ENCODE results near the gene UBTD1.
"Not testable (repeated sequence)": the region's sequence is repeated elsewhere in the genome, so short reads cannot be mapped to it uniquely, and the experiment has no call there.

UBTD1 gene

DNA sequence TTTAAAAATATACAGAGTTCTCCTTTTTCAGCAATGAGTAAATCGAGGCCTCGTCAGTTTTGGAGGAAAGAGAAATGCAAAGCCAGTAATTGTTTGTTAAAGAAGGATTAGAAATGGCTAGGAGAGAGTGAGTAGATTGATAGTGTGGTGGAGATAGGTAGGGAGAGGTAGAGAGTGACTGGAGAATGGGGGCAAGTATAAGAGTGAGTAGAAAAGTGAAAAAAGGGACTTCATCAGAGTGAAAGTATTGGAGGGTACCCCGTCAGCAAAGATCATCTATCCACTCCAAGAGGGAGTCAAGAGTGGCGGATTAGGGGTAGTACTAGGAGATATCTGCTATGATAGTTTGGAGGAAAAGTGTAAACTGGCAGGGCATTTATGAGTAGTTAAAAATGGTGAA is 64.6 kb downstream of the UBTD1 start:
- no peak for DNase-seq (ENCODE audit: low read depth)

DNA sequence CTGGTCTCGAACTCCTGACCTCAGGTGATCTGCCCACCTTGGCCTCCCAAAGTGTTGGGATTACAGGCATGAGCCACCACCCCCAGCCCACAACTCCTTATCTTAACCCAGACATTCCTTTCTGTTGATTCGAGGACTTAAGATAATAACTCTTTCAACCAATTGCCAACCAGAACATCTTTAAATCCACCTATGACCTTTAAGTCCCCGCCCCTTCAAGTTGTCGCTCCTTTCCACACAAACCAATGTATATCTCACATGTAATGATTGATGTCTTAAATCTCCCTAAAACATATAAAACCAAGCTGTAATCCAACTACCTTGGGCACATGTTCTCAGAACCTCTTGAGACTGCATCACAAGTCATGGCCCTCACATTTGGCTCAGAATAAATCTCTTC is 66.1 kb downstream of the UBTD1 start:
- no peak for DNase-seq (ENCODE audit: low read depth)

DNA sequence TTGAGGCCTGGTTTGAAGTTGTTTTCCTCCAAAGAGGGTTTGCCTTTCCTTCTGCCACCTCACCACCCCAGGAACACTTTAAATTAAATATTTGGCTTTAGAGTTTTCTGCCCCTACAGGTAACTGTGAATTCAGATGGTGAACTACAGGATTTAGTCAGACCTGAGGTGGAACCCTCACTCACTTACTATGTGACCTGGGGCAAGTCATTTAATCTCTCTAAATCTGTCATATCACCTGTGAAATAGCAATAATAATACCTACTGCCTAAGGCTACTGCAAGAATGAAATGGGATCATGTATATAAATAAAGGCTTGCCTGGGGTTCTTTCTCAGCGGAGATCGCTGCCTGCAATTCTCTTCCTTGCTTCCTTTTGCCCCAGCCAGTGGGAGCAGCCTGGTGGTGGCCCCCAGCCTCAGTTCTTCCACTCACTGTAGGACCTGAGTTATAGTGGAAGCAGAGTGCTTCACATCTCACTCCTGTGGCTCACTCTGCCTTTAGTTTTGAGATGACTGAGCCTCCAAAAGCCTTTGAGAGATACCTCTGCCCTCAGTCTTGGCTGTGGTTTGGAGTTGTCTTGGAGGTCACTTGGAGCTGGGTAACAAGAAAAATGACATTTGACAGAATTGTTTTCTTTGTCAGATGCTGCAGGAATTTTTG is 67.7 kb downstream of the UBTD1 start:
- DNase-seq (ENCODE audit: low read depth), result no peak

DNA sequence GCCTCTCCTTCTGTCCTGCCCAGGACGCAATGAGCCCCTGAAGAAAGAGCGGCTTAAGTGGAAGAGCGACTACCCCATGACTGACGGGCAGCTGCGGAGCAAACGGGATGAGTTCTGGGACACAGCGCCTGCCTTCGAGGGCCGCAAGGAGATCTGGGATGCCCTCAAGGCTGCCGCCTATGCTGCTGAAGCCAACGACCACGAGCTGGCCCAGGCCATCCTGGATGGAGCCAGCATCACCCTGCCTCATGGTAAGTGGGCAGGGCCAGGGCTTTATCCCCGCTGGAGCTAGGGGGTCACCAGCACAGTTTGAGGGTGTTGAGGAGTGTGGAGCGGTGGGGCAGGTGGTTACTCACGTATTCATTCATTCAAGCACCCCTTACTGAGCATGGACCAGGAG is 69.2 kb downstream of the UBTD1 start:
- DNase-seq (ENCODE audit: low read depth), result no peak

DNA sequence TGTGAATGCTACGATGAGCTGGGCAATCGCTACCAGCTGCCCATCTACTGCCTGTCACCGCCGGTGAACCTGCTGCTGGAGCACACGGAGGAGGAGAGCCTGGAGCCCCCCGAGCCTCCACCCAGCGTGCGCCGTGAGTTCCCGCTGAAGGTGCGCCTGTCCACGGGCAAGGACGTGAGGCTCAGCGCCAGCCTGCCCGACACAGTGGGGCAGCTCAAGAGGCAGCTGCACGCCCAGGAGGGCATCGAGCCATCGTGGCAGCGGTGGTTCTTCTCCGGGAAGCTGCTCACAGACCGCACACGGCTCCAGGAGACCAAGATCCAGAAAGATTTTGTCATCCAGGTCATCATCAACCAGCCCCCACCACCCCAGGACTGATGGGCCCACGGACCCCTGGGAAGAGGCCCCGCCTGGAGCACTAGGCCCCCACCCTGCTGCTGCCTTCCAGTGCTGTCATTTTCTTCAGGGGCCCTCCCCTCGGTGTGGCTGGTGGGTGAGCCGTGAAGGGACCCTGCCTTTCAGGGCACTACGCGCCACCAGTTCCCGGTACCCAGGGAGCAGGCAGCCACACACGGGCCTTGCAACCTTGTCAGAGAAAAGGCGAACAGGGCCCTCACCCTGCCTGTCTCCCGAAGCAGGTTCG is 71.5 kb downstream of the UBTD1 start:
- no peak for DNase-seq (ENCODE audit: low read depth)

DNA sequence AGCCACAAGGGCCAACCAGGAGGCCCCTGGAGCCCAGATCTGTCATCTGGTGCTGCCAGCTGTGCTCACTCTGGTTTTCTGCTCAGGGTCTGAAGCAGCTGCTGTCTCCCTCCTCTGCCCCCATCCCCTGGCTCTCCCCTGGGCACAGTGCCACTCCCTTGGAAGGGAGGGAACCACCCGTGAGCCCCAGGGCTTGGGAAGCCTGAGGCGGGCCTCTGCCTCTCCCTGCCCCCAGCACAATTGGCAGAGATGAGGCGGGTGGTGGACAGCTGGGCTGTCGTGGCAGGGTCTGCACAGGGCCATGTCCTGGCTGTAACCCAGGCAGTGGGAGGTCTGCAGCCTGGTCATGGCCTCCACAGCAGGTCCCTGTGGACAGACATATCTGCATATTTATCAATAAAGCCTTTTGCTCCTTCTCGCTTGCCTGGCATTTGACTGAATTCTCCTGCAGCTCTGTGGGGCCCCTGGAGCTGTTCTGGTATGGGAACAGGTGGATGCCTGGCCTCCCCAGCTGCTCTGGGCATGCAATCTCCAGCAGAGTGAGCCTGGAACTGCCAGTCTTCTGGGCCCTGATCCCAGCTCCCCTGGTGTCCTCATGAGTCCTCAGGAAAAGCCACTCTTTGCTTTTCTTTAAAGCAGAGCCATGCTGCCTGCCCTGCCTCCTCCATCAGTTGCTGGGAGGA is 72.2 kb downstream of the UBTD1 start:
- DNase-seq (ENCODE audit: low read depth), result no peak

DNA sequence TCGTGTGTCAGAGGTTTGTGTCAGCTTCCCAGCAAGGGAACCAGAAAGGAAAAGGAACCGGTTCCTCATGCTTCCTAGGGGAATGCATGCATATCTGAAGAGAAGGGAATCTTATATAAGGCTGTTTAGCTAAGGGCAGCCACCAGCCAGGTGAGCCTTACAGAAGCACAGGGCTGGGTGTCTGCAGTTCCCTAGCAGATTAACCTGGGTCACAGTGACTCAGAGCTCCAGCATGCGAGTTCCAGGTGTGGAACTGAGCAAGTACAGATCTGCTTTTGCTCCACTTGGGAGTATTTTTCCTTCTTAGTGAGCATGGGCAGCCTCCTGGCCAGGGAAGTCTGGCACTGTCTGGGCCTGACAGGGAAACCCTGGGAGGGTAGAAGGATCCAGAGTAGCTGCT is 72.9 kb downstream of the UBTD1 start:
- DNase-seq (ENCODE audit: low read depth), result no peak

DNA sequence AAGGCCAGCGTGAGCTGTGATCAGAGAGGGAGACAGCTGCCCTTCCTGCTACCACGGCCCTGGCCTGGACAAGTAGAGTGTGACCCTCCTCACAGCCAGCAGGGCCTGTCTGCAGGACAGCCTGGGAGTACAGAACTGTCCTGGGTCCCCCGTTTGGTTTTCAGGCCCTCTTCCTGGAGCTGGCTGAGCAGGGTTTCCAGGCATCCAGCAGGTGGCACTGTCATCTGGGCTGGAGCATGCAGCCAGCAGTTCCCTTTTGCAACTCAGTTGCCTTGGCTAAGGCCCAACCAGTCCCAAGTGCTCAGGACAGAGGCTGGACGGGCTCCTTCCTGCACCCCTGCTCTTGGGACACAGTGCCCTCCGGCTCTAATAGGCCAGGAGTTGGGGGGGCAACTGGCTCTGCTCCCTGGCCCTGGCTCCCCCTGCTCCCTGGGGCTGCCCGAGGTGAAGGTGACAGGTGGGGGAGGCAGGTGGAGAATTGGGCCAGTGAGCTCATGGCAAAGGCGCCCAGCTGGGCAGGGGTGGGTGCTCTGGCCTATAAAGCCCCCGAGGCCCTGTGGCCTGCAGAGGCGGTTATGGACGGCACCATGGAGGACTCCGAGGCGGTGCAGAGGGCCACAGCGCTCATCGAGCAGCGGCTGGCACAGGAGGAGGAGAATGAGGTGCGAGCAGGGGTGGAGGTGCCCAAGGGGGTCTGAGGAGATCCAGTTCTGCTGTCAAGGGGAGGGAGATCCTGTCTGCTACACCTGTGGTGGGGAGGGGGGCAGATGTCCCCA is 73.7 kb downstream of the UBTD1 start, which contains the start of gene ANKRD2:
TSS of gene ANKRD2 (plus strand) at position 566 of the 776 bp plus-strand sequence. CDS start at position 576, 10 bp downstream.
- no peak for DNase-seq (ENCODE audit: low read depth)

DNA sequence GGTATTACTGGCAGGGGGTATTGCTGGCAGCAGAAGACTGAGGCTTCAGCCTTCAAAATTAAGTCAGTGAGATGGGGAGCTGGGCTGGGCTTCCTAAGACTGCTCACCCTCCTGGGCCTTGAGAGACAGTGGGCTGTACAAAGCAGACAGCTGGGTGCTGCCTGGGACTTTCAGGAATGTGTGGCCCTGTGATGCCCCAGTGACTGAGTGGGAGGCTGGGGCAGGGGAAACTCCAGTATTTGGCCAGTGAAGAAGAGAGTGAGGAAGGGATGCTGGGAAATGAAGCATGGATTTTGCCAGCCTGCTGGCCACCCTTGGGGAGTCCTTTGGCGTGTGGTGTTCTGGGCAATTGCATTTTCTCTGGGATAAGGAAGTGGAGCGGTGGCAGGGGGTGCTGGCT is 74.3 kb downstream of the UBTD1 start:
- DNase-seq (ENCODE audit: low read depth), result no peak

DNA sequence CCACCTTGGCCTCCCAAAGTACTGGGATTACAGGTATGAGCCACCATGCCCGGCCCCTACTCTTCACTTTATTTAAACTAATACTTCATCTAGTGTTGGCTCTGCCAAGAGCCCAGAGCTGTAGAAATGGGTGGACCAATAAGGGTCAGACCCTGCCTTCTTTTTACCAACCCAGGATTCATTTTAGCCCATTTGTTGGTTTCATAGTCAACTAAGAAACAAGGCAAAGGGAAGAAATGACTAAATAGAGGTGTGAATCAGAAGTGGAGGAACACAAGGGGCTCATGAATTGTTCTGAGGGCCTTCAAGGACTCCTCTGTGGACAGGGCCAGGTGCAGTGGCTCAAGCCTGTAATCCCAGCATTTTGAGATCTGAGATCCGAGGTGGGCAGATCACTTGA is 74.9 kb downstream of the UBTD1 start:
- DNase-seq (ENCODE audit: low read depth), result no peak

DNA sequence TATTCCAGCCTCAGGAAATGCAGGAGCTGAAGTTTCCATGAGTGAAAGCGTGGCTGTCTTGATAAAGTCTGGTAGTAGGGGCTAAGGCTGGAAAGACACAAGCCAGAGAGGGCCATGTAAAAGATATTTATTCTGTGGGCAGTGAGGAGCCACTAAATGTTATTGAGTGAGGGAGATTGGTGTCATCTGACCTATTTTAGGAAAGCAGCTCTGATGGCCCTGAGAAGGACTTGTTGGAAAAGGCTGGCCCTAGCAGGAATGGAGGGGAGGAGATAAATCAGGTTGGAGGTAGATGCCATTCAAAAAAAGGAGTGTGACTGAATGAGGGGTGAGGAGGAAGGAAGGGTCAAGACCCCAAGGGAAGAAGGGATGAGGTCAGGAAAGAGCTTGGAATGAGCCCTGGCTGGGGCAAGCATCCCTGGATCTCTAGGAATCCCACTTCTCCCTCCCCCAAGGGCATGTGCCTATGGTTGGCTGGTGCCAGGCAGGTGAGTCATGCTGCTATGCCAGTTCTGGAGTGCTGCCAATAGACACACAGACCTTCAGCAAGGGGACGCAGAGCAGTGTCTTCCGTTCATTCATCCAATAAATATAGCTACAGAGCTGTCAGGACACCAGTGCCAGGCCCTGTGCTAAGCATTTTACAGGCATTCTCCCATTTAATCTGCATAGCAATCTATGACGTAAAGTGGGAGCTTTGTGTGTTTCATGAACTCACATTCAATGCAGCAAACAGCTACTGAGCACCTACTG is 75.8 kb downstream of the UBTD1 start:
- peak; percentile 90 for DNase-seq (ENCODE audit: low read depth)

DNA sequence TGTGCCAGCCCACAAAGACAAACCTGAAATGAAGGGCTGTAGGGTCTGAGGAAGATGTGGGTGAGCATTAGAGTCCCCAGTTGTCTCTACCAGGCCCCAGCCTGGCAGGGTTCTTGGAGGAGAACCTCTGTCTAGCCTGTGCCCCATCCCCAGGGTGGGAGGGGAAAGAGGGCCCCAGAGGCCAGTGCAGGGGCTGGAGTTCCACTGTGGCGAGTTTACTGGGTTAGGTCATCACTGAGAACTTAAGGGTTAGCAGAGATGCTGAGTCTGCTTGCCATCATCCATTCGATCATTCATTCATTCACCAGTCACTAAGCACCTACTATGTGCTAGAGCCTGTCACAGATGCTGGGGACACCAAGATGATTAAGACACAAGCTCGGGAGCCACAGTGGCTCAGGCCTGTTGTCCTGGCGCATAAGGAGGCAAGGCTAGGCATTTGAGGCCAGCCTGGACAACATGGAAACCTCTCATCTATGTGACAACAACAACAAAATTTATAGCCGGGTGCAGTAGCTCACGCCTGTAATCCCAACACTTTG is 76.5 kb downstream of the UBTD1 start:
- no peak for DNase-seq (ENCODE audit: low read depth)

DNA sequence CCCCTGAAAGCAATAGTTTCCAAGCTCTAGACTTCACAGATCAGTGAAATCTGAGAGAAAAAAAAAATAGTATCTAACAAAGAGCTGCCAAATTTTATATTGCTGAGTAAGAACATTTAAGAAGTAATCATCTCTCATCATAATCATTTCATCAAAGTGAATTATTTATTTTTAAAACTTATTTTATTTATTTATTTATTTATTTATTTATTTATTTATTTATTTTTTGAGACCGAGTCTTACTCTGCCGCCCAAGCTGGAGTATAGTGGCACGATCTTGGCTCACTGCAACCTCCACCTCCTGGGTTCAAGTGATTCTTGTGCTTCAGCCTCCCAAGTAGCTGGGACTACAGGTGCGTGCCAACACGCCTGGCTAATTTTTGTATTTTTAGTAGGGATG is 77.8 kb downstream of the UBTD1 start:
- DNase-seq (ENCODE audit: low read depth), result not testable (repeated sequence)

DNA sequence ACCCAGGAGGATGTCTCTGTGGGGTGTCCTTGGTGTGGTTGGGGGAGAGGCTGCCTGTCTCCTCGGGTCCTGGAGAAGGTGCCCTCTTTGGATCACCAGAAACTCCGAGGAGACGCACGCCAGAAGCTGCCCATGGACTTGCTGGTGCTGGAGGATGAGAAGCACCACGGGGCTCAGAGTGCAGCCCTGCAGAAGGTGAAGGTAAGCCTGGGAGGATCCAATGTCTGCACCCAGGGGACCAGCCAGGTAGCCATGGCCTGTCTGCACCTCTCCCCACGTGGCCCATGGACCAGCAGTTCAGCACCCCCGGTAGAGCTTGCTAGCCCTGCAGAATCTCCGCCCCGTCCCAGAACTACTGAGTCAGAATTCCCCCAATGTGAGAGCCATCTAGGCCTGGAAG is 79.0 kb downstream of the UBTD1 start:
- no peak for DNase-seq (ENCODE audit: low read depth)

DNA sequence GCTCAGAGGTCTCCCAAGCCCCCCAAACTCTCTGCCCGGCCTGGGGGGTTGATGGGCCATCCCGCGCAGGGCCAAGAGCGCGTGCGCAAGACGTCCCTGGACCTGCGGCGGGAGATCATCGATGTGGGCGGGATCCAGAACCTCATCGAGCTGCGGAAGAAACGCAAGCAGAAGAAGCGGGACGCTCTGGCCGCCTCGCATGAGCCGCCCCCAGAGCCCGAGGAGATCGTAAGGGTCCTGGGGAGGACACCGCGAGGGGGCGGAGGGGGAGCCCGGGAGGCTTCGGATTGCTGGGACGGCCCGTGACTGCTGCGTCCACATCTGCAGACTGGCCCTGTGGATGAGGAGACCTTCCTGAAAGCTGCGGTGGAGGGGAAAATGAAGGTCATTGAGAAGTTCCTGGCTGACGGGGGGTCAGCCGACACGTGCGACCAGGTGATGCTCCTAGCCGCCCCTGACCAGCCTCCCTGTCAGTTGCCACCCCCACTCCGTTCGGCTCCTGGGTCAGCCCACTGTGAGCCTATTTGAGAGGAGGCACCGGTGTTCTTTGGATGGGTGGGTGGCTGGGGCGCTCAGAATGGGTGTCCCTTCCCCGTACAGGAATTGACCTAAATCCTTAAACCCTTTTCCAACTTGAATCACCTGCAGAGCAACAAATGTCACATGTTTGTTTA is 79.6 kb downstream of the UBTD1 start:
- no peak for DNase-seq (ENCODE audit: low read depth)

DNA sequence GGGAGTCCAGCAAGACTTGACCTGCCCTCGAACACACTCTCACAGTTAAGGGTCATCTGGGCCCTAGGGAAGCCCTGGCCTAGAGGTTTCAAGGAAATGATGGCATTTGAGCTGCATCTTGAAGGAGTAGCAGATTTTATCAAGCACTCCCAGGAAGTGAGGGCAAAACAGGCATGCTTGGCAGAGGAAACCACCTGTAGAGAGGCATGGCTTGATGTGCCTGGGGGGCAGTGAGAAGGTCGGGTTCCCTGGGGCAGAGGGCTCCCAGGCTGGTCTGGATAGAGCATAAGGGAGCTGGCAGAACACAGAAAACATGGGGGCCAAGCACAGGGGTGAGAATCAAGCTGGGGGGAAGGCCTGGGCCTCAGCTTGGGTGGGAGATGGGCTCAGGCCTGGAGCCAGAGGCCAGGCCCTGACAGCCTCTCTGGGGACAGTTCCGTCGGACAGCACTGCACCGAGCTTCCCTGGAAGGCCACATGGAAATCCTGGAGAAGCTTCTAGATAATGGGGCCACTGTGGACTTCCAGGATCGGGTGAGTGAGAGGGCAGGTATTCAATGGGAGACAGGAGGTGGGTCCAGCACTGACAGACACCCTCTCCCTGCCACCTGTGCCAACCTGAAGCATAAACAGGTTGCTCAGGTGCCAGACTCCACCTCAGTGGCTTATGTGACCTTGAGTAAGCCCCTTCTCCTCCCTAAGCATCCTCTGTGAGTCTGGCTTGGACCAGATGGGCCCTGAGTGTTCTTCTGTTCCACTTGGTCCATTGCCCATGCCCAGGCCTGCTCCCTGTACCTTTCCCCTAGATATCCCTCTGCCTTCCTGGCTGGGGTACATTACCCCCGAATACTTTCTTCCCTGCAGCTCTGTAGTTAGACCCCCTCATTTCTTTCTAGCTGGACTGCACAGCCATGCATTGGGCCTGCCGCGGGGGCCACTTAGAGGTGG is 82.0 kb downstream of the UBTD1 start:
- no peak for DNase-seq (ENCODE audit: low read depth)

DNA sequence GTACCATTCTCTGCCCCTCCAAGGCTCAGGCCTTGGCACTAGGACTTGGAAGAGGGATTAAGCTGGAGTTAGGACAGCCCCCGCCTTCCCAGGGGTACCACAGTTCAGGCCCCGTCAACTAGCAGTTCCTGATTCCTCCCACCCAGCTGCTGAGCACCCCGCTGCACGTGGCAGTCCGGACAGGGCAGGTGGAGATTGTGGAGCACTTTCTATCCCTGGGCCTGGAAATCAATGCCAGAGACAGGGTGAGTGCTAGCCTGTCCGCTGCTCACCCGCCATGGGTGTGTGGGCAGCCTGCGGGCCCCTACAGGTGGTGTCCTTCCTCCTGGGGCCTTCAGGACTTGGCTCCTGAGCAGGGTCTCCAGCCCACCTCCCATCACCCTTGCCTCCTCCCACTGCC is 83.4 kb downstream of the UBTD1 start:
- no peak for DNase-seq (ENCODE audit: low read depth)

DNA sequence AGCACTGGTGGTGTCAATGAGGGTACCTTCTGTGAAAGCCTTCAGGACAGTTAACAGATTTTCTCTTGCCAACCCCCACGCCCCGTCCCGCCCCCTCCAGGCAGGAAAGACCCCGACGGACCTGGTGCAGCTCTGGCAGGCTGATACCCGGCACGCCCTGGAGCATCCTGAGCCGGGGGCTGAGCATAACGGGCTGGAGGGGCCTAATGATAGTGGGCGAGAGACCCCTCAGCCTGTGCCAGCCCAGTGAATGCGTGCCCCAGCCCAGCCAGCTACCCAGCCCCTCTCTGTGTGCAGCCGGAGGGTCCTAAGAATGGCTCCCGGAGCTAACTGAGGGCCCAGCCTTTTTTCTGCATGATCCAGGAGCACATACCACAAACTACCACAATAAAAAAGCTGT is 84.8 kb downstream of the UBTD1 start:
- DNase-seq (ENCODE audit: low read depth), result no peak

DNA sequence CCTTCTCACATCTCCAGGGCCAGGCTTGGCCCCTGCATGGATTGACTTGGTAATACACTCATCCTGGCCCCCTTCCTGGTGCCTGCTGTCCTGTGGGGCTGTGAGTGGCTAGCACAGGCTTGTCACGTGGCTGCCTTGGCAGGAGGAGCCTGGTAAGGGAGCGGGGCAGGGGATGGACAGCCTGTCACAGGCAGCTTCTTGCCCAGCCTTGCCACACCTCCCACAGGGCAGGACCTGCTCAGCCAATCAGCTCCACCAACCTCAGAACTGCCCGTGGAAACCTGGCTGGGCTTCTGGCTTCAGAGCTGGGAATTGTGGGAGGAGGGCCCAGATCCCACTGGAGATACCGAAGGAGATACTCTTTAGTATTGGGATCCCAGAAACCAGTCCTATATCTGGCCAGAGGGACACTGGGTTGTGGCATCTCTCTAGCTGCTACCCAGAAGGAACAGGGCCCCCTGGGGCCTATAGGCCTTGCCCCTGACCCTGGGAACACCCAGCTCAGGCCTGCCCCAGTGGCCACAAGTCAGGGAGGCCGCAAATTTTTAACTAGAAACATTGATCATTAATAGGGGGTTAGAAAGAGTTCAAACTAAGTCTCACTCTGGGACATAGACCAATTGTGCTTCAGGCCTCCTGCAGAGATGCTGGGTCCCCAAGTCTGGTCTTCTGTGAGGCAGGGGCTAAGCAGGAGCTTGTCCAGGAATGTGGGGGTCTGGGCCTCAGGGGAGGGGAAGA is 85.5 kb downstream of the UBTD1 start, which contains the start of gene HOGA1:
TSS of gene HOGA1 (plus strand) at position 330 of the 738 bp plus-strand sequence. CDS start at position 645, 315 bp downstream.
- peak; percentile 47 for DNase-seq (ENCODE audit: low read depth)
